KBM-7 (cell line): Measurements from ENCODE around the gene MIS18A.
"Not testable (repeated sequence)": the region's sequence is repeated elsewhere in the genome, so short reads cannot be mapped to it uniquely, and the experiment has no call there.

Experiments
- DNase-seq: peaks from one replicate; pipeline ENCODE4 v3.0.0-alpha.2; 2015
- in situ Hi-C: fragments of 300-500 bp; cut with MboI; formaldehyde crosslinking; loops from 2 replicates; pipeline ENCODE4 v1.14.3; 2020; ENCODE audit warnings: low sequenced_read_pairs, low pct_unique_long_range_greater_than_20kb, mixed read lengths

MIS18A gene

GRCh38 chr21:32278518-32279376 lies at the start of gene MIS18A:
MIS18A (minus strand) TSS chr21:32279049; CDS start chr21:32279014, 35 bp downstream.
- DNase-seq: peak; percentile 96
- in situ Hi-C loops: no loop called here

GRCh38 chr21:32328595-32328994 lies 49.7 kb upstream of the MIS18A start:
- in situ Hi-C loops: no loop called here
- DNase-seq: no peak

- DNase-seq: no peak
These were observed 46.9 kb upstream of the MIS18A start for GRCh38 chr21:32325706-32326105.

GRCh38 chr21:32322676-32323075 lies 43.8 kb upstream of the MIS18A start:
- no peak for DNase-seq
- in situ Hi-C loops: no loop called here

More at GRCh38 chr21:32325706-32326105, 46.9 kb upstream of the MIS18A start:
- in situ Hi-C loops: no loop called here

- no peak for DNase-seq
- in situ Hi-C loops: no loop called here
These were observed 43.3 kb upstream of the MIS18A start for GRCh38 chr21:32322103-32322502.

- in situ Hi-C loops: no loop called here
- DNase-seq: no peak
These were observed 42.6 kb upstream of the MIS18A start for GRCh38 chr21:32321480-32321879.

GRCh38 chr21:32320726-32321125 lies 41.9 kb upstream of the MIS18A start:
- in situ Hi-C loops: no loop called here
- DNase-seq: no peak

- in situ Hi-C loops: no loop called here
These were observed 41.2 kb upstream of the MIS18A start for GRCh38 chr21:32320059-32320458.

GRCh38 chr21:32319012-32319411 lies 40.2 kb upstream of the MIS18A start:
- no peak for DNase-seq
- in situ Hi-C loops: no loop called here

More at GRCh38 chr21:32320059-32320458, 41.2 kb upstream of the MIS18A start:
- no peak for DNase-seq

GRCh38 chr21:32317726-32318125 lies 38.9 kb upstream of the MIS18A start:
- in situ Hi-C loops: no loop called here
- no peak for DNase-seq

- DNase-seq: no peak
- in situ Hi-C loops: no loop called here
These were observed 37.7 kb upstream of the MIS18A start for GRCh38 chr21:32316361-32317215.

GRCh38 chr21:32315511-32316281 lies 36.8 kb upstream of the MIS18A start:
- in situ Hi-C loops: no loop called here

GRCh38 chr21:32314806-32315205 lies 36.0 kb upstream of the MIS18A start:
- in situ Hi-C loops: no loop called here
- DNase-seq: no peak

More at GRCh38 chr21:32315511-32316281, 36.8 kb upstream of the MIS18A start:
- DNase-seq: no peak

GRCh38 chr21:32312976-32313375 lies 34.1 kb upstream of the MIS18A start:
- no peak for DNase-seq
- in situ Hi-C loops: no loop called here

- no peak for DNase-seq
- in situ Hi-C loops: no loop called here
These were observed 33.5 kb upstream of the MIS18A start for GRCh38 chr21:32312326-32312725.

- no peak for DNase-seq
- in situ Hi-C loops: no loop called here
These were observed 32.8 kb upstream of the MIS18A start for GRCh38 chr21:32311621-32312020.

GRCh38 chr21:32310976-32311375 lies 32.1 kb upstream of the MIS18A start:
- DNase-seq, in situ Hi-C loops: not testable (repeated sequence)

GRCh38 chr21:32309906-32310460 lies 31.1 kb upstream of the MIS18A start:
- in situ Hi-C loops: no loop called here
- no peak for DNase-seq

GRCh38 chr21:32308696-32309095 lies 29.8 kb upstream of the MIS18A start:
- no peak for DNase-seq
- in situ Hi-C loops: no loop called here
